Measurements from ENCODE around the gene CEP128.

- no peak for TF ChIP-seq YY1 (IDR thresholded peaks at IDR 0.05; ENCODE audit: insufficient read depth, insufficient read length)
- TF ChIP-seq ZNF274 (IDR thresholded peaks at IDR 0.05; ENCODE audit: low read depth, low read length): no peak
Observed at GRCh38 chr14:80850197-80850814, 91.2 kb downstream of the CEP128 start.
